A549 (cell line): Measurements from ENCODE around the gene IL17RE.

Experiments used
- BHLHE40 ChIP-seq: IDR thresholded peaks from 2 replicates; pipeline ENCODE4 v1.6.1; 2012; ENCODE audit warnings: low read depth, low read length, inconsistent platforms
- CBX8 ChIP-seq: fragments of 200-600 bp; sonication (generic); IDR thresholded peaks from 2 replicates; pipeline ENCODE4 v1.6.1; 2016
- JUN ChIP-seq, 2 experiments: fragments of >200 bp; sonication (Bioruptor Twin); formaldehyde crosslinking; IDR thresholded peaks; 2 replicates in 1 of 2; 3 replicates in 1 of 2; pipeline ENCODE4 v1.6.1; 2016 to 2017
- POLR2A ChIP-seq: IDR thresholded peaks from 2 replicates; pipeline ENCODE4 v1.6.1; 2012; ENCODE audit warnings: mild to moderate bottlenecking, low read length
- RAD21 ChIP-seq, 2 experiments: fragments of >200 bp in 1 of 2; sonication (Bioruptor Twin) in 1 of 2; formaldehyde crosslinking in 1 of 2; IDR thresholded peaks in 1 of 2; conservative IDR thresholded peaks in 1 of 2; 2 replicates in 1 of 2; 3 replicates in 1 of 2; pipeline ENCODE4 v1.6.1; 2012 to 2018; ENCODE audit warnings: inconsistent platforms in 1 of 2
- TF ChIP-seq, protein P1 (sequence below): fragments of >200 bp; sonication (Bioruptor Twin); formaldehyde crosslinking; IDR thresholded peaks from 3 replicates; pipeline ENCODE4 v1.5.1; 2016
- TF ChIP-seq, protein P2 (sequence below): IDR thresholded peaks from 2 replicates; pipeline ENCODE4 v1.6.1; 2012; ENCODE audit warnings: low read depth, borderline replicate concordance

DNA sequence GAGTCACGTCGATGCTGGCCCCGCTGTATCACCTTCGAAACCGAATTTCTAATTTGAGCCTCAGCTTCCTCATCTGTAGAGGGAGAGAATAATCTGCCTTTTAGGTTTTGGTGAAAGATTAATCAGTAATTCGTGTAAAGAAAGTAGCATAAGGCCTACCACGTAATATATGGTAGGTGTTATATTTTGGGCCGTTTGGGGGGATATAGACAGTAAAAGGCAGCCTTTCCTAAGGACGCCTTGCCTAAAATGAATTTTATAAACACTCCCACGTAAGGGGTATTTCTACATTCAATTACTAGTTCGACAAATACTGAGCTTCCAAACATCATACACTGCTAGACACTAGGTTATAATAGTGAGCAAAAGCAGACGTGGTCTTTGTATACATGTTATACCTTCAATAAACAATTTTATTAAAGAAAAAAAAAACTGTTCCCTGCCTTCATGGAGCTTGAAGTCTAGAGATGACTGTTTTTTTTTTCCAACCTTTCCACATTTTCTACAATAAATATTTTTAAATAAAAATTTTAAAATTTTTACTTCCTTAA, 11.5 kb upstream of the IL17RE start:
- TF ChIP-seq JUN (IDR thresholded peaks at IDR 0.05), result no peak
- TF ChIP-seq BHLHE40, result no peak
- no peak for TF ChIP-seq CBX8
- no peak for TF ChIP-seq POLR2A
- TF ChIP-seq, protein P1, sequence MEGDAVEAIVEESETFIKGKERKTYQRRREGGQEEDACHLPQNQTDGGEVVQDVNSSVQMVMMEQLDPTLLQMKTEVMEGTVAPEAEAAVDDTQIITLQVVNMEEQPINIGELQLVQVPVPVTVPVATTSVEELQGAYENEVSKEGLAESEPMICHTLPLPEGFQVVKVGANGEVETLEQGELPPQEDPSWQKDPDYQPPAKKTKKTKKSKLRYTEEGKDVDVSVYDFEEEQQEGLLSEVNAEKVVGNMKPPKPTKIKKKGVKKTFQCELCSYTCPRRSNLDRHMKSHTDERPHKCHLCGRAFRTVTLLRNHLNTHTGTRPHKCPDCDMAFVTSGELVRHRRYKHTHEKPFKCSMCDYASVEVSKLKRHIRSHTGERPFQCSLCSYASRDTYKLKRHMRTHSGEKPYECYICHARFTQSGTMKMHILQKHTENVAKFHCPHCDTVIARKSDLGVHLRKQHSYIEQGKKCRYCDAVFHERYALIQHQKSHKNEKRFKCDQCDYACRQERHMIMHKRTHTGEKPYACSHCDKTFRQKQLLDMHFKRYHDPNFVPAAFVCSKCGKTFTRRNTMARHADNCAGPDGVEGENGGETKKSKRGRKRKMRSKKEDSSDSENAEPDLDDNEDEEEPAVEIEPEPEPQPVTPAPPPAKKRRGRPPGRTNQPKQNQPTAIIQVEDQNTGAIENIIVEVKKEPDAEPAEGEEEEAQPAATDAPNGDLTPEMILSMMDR, result no peak
- no peak for TF ChIP-seq RAD21 (conservative IDR thresholded peaks at IDR 0.05 in 1 of 2, IDR thresholded peaks at IDR 0.05 in 1 of 2)
- TF ChIP-seq, protein P2, sequence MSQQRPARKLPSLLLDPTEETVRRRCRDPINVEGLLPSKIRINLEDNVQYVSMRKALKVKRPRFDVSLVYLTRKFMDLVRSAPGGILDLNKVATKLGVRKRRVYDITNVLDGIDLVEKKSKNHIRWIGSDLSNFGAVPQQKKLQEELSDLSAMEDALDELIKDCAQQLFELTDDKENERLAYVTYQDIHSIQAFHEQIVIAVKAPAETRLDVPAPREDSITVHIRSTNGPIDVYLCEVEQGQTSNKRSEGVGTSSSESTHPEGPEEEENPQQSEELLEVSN, result no peak; the same call in 1 of the 2 replicates
